ENCODE measurements around the gene ACIN1. TPM values are rescaled to one million over a fixed set of nuclear protein-coding genes. Genes with fewer than 3 reads are reported as not detected.

Gene ACIN1
- total and polyA plus RNA-seq, 10 donors, result 59.2 to 228 (median 186) TPM

DNA sequence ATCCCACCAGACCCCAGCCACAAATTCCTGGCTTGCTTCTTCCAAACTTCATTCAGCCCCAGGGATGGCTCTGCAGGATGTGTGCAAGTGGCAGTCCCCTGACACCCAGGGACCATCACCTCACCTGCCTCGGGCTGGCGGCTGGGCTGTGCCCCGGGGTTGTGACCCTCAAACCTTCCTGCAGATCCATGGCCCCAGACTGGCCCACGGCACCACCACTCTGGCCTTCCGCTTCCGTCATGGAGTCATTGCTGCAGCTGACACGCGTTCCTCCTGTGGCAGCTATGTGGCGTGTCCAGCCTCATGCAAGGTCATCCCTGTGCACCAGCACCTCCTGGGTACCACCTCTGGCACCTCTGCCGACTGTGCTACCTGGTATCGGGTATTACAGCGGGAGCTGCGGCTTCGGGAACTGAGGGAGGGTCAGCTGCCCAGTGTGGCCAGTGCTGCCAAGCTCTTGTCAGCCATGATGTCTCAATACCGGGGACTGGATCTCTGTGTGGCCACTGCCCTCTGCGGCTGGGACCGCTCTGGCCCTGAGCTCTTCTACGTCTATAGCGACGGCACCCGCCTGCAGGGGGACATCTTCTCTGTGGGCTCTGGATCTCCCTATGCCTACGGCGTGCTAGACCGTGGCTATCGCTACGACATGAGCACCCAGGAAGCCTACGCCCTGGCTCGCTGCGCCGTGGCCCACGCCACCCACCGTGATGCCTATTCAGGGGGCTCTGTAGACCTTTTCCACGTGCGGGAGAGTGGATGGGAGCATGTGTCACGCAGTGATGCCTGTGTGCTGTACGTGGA is 52.6 kb downstream of the ACIN1 start, which contains the start of gene PSMB11:
PSMB11 (plus strand) TSS at position 51 of the 804 bp plus-strand sequence; CDS start at position 65, 14 bp downstream.
- Histone ChIP-seq H3K27ac (no peak within 1 kb of the TSS), H3K4me1 (peaks cover 0 to 24% (median 6%) of the 10 kb centered on the region in 6 donors)

DNA sequence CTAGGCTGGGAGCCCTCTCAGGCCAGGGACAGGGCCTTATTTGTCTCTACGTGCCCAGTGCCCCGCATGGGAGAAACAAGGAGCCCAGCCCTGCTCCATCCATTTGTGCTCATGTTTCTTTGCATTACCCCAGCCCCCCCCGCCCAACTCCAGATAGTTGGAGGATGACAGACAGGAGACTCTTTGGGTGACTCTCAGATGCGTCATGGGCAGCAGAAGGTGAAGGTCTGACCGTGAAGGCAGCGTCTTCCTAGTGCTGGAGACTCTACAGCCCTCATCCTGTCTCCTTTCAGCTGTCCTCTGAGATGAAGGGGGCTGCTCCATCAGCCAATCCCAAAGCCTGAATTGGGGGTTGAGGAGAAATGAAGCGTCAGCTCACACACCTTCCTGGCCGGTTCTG is 53.2 kb downstream of the ACIN1 start:
- no peak for DNase-seq
- intact Hi-C loops (cut with DNase I; ENCODE audit: low total_unique reads), result loop anchor here (5.0 kb wide), 1 partner anchor 44 kb away; no protein-coding TSS in a partner anchor
- H3K9me3 ChIP-seq, result no peaks in the 10 kb centered on the region
- H3K27me3 ChIP-seq (replicated peaks in 1 of 7), result no peaks in the 10 kb centered on the region
- H3K36me3 ChIP-seq, result no peaks in the 10 kb centered on the region
- peaks cover 0 to 17% (median 4%) of the 10 kb centered on the region in 6 donors for H3K4me1 ChIP-seq
- TF ChIP-seq, protein P1, sequence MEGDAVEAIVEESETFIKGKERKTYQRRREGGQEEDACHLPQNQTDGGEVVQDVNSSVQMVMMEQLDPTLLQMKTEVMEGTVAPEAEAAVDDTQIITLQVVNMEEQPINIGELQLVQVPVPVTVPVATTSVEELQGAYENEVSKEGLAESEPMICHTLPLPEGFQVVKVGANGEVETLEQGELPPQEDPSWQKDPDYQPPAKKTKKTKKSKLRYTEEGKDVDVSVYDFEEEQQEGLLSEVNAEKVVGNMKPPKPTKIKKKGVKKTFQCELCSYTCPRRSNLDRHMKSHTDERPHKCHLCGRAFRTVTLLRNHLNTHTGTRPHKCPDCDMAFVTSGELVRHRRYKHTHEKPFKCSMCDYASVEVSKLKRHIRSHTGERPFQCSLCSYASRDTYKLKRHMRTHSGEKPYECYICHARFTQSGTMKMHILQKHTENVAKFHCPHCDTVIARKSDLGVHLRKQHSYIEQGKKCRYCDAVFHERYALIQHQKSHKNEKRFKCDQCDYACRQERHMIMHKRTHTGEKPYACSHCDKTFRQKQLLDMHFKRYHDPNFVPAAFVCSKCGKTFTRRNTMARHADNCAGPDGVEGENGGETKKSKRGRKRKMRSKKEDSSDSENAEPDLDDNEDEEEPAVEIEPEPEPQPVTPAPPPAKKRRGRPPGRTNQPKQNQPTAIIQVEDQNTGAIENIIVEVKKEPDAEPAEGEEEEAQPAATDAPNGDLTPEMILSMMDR (IDR thresholded peaks at IDR 0.05 in 8 of 11, conservative IDR thresholded peaks at IDR 0.05 in 3 of 11), result no peak
- TF ChIP-seq POLR2A (IDR thresholded peaks at IDR 0.05) (no peak), POLR2AphosphoS5 (IDR thresholded peaks at IDR 0.05) (no peak)
- whole genome bisulfite sequencing, 5 donors, result 87 to 93% (median 89%) methylated on average over 8 of the region's 8 CpGs
- H3K4me3 ChIP-seq, result no peak overlapping the region
- no peak overlapping the region for H3K27ac ChIP-seq

More for the DNA sequence above, 52.6 kb downstream of the ACIN1 start, which contains the start of gene PSMB11:
- H3K27me3 ChIP-seq (replicated peaks in 1 of 7), result no peaks in the 10 kb centered on the region
- intact Hi-C loops (cut with DNase I; ENCODE audit: low total_unique reads), result loop anchor here (5.0 kb wide), 1 partner anchor 45 kb away; no protein-coding TSS in a partner anchor
- TF ChIP-seq POLR2AphosphoS5 (IDR thresholded peaks at IDR 0.05) (no peak), POLR2A (IDR thresholded peaks at IDR 0.05) (no peak)
- TF ChIP-seq, protein P1 (IDR thresholded peaks at IDR 0.05 in 8 of 11, conservative IDR thresholded peaks at IDR 0.05 in 3 of 11), result no peak
- DNase-seq, result no peak
- H3K36me3 ChIP-seq, result no peaks in the 10 kb centered on the region
- H3K4me3 ChIP-seq, result no peak within 1 kb of the TSS
- 94 to 97% (median 96%) methylated on average over 27 to 36 of the region's 36 CpGs for whole genome bisulfite sequencing, 5 donors
- H3K9me3 ChIP-seq, result no peaks in the 10 kb centered on the region

DNA sequence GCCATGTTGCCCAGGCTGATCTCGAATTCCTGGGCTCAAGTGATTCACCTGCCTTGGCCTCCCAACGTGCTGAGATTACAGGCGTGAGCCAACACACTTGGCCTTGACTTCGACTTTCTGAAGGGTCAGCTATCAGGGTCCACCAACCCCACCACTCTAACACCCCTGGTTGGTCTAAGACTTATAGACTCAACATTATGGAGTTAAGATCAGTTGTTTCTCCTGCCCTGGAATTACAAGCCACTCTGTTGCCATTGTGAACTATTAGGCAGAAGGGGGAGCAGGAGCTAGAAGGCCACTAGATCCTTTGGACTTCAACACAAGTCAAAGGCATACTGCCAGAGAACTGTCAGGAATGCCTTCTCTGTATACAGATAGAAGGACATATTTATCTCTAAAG is 54.8 kb downstream of the ACIN1 start:
- Histone ChIP-seq H3K27ac (no peak overlapping the region), H3K9me3 (no peaks in the 10 kb centered on the region), H3K36me3 (no peaks in the 10 kb centered on the region), H3K4me1 (peaks cover 0 to 12% (median 5%) of the 10 kb centered on the region in 6 donors), H3K27me3 (replicated peaks in 1 of 7) (no peaks in the 10 kb centered on the region), H3K4me3 (no peak overlapping the region)
- intact Hi-C loops (cut with DNase I; ENCODE audit: low total_unique reads), result loop anchor here (5.0 kb wide), 1 partner anchor 43 kb away; no protein-coding TSS in a partner anchor
- TF ChIP-seq, protein P1 (IDR thresholded peaks at IDR 0.05 in 8 of 11, conservative IDR thresholded peaks at IDR 0.05 in 3 of 11), result no peak
- TF ChIP-seq POLR2AphosphoS5 (IDR thresholded peaks at IDR 0.05), result no peak
- no peak for DNase-seq
- 80 to 96% (median 90%) methylated on average over 4 of the region's 4 CpGs for WGBS, 5 donors

All from spleen (tissue), 11 donors.